GM12874 (cell line): Measurements from ENCODE around the gene INPP5J.

Source experiments
- CTCF ChIP-seq: IDR thresholded peaks from 2 replicates; pipeline ENCODE4 v1.5.1; 2011; ENCODE audit warnings: low read depth, mild to moderate bottlenecking, control low read depth, low read length, moderate library complexity; ENCODE audit not compliant: insufficient read depth

INPP5J gene

DNA sequence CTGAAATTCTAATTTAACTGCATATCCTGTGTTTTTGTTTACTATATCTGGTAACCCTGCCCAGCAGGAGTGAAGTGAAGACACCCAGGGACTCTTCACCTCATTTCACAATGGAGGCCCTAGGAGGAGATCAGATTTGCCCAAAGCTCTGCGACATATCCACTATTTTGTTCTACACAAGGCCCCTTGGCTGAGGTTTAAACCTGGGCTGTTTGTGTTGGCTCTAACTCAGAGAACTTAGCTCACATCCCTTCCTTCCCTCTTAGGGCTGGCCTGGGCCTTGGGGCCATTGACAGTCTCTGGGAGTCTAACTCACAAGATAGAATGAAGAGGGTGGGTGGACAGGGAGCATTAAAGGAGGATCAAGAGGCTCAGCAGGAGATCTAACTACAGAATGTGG lies 25.7 kb downstream of the INPP5J start:
- TF ChIP-seq CTCF = no peak

- peak; percentile 92 for TF ChIP-seq CTCF
Observed at GRCh38 chr22:31148953-31149627, 26.3 kb downstream of the INPP5J start.

- TF ChIP-seq CTCF = peak; percentile 29; the same call in 1 of the 2 replicates
Observed at GRCh38 chr22:31150615-31151014, 27.8 kb downstream of the INPP5J start.

GRCh38 chr22:31151872-31152271 lies 29.1 kb downstream of the INPP5J start:
- TF ChIP-seq CTCF = no peak

DNA sequence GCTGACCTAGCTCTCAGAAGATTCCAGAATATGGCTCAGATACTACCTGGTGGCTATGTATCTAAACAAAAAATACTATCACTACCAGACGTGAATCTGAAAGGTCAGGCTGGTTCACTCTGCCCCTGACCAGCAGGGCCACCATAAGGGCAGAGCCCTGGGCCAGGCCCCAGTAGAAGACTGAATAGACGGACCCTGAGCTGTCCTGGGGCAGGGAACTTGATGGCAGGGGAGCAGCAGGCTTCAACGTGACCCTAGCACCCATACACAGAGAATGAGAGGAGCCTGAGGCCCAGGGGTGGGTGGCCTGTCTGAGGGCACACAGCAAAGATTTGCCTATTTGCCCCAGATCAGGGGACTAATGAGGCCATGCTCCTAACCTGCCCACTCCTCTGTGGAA lies 30.6 kb downstream of the INPP5J start:
- no peak for TF ChIP-seq CTCF

DNA sequence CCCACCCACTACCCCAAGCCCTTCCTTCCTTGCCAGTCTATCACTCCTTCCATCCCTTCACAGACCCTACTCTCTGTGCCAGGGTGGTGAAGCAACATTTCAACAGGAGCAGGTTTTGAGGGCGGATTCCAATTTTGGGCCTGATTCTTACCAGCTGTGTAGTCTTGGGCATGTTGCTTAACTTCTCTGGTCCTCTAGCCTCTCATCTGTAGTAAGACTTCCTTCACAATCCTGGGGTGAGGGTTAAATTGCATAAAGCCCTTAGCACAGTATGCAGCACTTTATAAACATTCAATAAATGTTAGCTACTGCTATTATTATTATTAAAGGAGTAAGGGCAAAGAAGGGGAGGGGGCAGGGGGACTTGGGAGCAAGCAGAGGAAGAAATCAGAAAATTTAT lies 32.2 kb downstream of the INPP5J start:
- no peak for TF ChIP-seq CTCF

GRCh38 chr22:31155422-31155821 lies 32.7 kb downstream of the INPP5J start:
- no peak for TF ChIP-seq CTCF
